ENCODE results near the gene LCOR. TPM values are rescaled to one million over a fixed set of nuclear protein-coding genes. Genes with fewer than 3 reads are reported as not detected.

Gene LCOR
- total and polyA plus RNA-seq, 9 of the 15 experiments (the other 6 are each of a cell fraction or from before 2014, with no cell fraction given): 3.6 to 25.2 (median 14.4) TPM

GRCh38 chr10:96833220-96834001 lies 1.3 kb downstream of the LCOR start:
- in situ Hi-C loops (cut with MboI) (no loop called here), intact Hi-C loops (cut with micrococcal nuclease) (no loop called here)
- H3K4me1 ChIP-seq (replicated peaks in 1 of 2; ENCODE audit: control insufficient read depth in 2 of 2, insufficient read depth in 2 of 2, low read length in 2 of 2): peaks cover 13 to 28% of the 10 kb centered on the region in 2 experiments; a peak in 4 of 5 replicates
- H3K9me1 ChIP-seq (ENCODE audit: control insufficient read depth, insufficient read depth, low read length): no peaks in the 10 kb centered on the region
- CTCF ChIA-PET (ENCODE audit: low intra/inter-chr PET ratio): no interaction called here
- BruUV-seq (replicated peaks): no TSS peak
- H3K27me3 ChIP-seq (ENCODE audit: control insufficient read depth in 2 of 2, insufficient read depth in 2 of 2, low read length in 2 of 2): no peaks in the 10 kb centered on the region
- no peak overlapping the region for H2AFZ ChIP-seq (ENCODE audit: low read depth, low read length)
- peak overlapping the region; percentile 79 for H3K4me3 ChIP-seq
- H3K27ac ChIP-seq (ENCODE audit: extremely low read depth, low read depth, low read length): peak overlapping the region; percentile 88
- peaks cover 63% of the 10 kb centered on the region for H3K79me2 ChIP-seq (ENCODE audit: control insufficient read depth, insufficient read depth, low read length)
- POLR2A ChIA-PET: interaction anchor here (0.6 to 1.1 kb wide), 2 partner anchors 169 to 425 kb away, joined by 3 read pairs; no protein-coding TSS in a partner anchor
- peak overlapping the region; percentile 69 to 91 for H3K9ac ChIP-seq (ENCODE audit: insufficient read depth in 1 of 2, low read depth in 2 of 2, low read length in 2 of 2)
- peak in 2 of 4 experiments; percentile 32 to 37 for DNase-seq (ENCODE audit: extremely low read depth in 1 of 4, low spot score in 3 of 4)
- H3K4me2 ChIP-seq (ENCODE audit: insufficient read depth, low read length): peak overlapping the region; percentile 89
- peaks cover 4% of the 10 kb centered on the region for H4K20me1 ChIP-seq (replicated peaks; ENCODE audit: control insufficient read depth, insufficient read depth, low read length)
- peak; percentile 26 for FAIRE-seq
- peaks cover 13% of the 10 kb centered on the region; the same call in 1 of the 3 replicates for H3K36me3 ChIP-seq (ENCODE audit: control insufficient read depth, insufficient read depth, low read length)
- WGBS (ENCODE audit: insufficient coverage, low coverage, missing lambda C conversion rate): 1% methylated on average over 12 of the region's 46 CpGs
- peak; percentile 42 for ATAC-seq
- no peaks in the 10 kb centered on the region for H3K9me3 ChIP-seq (replicated peaks; ENCODE audit: control insufficient read depth, insufficient read depth, low read depth, low read length)
- TF ChIP-seq MYBL2 (IDR thresholded peaks at IDR 0.05; ENCODE audit: low read depth): no peak
- TF ChIP-seq MYBL2 (CRISPR knock-in tag; IDR thresholded peaks at IDR 0.05; ENCODE audit: borderline replicate concordance): no peak
- TF ChIP-seq HDAC1 (IDR thresholded peaks at IDR 0.05): peak in 1 of 2 experiments; percentile 54; a peak in 1 of 4 replicates
- no peak for TF ChIP-seq FOXO4 (CRISPR knock-in tag; IDR thresholded peaks at IDR 0.05)
- no peak for TF ChIP-seq THRAP3 (IDR thresholded peaks at IDR 0.05; ENCODE audit: borderline replicate concordance)
- 0 out of 2 replicates have a peak, but pooled peaks have one; percentile 3 for TF ChIP-seq EGR1 (conservative IDR thresholded peaks at IDR 0.05)
- TF ChIP-seq PRDM10 (IDR thresholded peaks at IDR 0.05; ENCODE audit: partially characterized antibody): peak; percentile 86
- no peak for TF ChIP-seq DMBX1 (CRISPR knock-in tag; IDR thresholded peaks at IDR 0.05; ENCODE audit: borderline replicate concordance)
- TF ChIP-seq MAZ (CRISPR knock-in tag; conservative IDR thresholded peaks at IDR 0.05 in 1 of 2, IDR thresholded peaks at IDR 0.05 in 1 of 2): peak in 1 of 2 experiments; percentile 7; a peak in 1 of 4 replicates
- TF ChIP-seq ARID4B (CRISPR knock-in tag; IDR thresholded peaks at IDR 0.05): no peak
